Suprapubic skin (tissue), 4 donors: ENCODE measurements around the gene MYH16. TPM values are rescaled to one million over a fixed set of nuclear protein-coding genes. Genes with fewer than 3 reads are reported as not detected.

Source experiments
- DNase-seq, 2 donors: peaks; one replicate each; pipeline ENCODE4 v3.0.0-alpha.2; 2019; ENCODE audit warnings: low spot score in 2 of 2
- H3K27ac ChIP-seq: fragments of 200-600 bp; sonication (generic); one replicate; pipeline ENCODE4 v1.5.1; 2019
- H3K27me3 ChIP-seq: fragments of 200-600 bp; sonication (generic); one replicate; pipeline ENCODE4 v1.5.1; 2019
- H3K36me3 ChIP-seq: fragments of 200-600 bp; sonication (generic); one replicate; pipeline ENCODE4 v1.5.1; 2019
- H3K4me1 ChIP-seq: fragments of 200-600 bp; sonication (generic); one replicate; pipeline ENCODE4 v1.5.1; 2019
- H3K4me3 ChIP-seq: fragments of 200-600 bp; sonication (generic); one replicate; pipeline ENCODE4 v1.5.1; 2019; ENCODE audit warnings: mild to moderate bottlenecking
- H3K9me3 ChIP-seq: fragments of 200-600 bp; sonication (generic); one replicate; pipeline ENCODE4 v1.5.1; 2019
- CTCF ChIP-seq, 2 donors: fragments of 200-600 bp in 1 of 2; fragments of 450-650 bp in 1 of 2; sonication (generic) in 1 of 2; IDR thresholded peaks; one replicate each; pipeline ENCODE4 v1.5.1; 2016 to 2019; ENCODE audit warnings: antibody characterized with exemption in 2 of 2, mild to moderate bottlenecking in 1 of 2, moderate library complexity in 1 of 2
- EP300 ChIP-seq: sonication (generic); formaldehyde crosslinking; IDR thresholded peaks from one replicate; pipeline ENCODE4 v1.6.1; 2017; ENCODE audit warnings: antibody characterized with exemption
- POLR2A ChIP-seq, 2 donors: fragments of 450-650 bp; IDR thresholded peaks; one replicate each; pipeline ENCODE4 v1.6.1; 2017; ENCODE audit warnings: antibody characterized with exemption in 2 of 2, mild to moderate bottlenecking in 2 of 2, moderate library complexity in 2 of 2
- POLR2AphosphoS5 ChIP-seq, 3 donors: sonication (generic); formaldehyde crosslinking; IDR thresholded peaks; one replicate each; pipeline ENCODE4 v1.6.1; 2017; ENCODE audit warnings: antibody characterized with exemption in 3 of 3
- WGBS: methylation state at CpG from one replicate; pipeline ENCODE4 v1.1.5; 2018; 5-methylcytosine and 5-hydroxymethylcytosine counted together
- total RNA-seq, 4 donors: library from RNA; depleted of rRNA; stranded (reverse); fragments of >200 nt; gene quantifications; one replicate each; pipeline ENCODE4 v1.1.0, GENCODE V29; 2016

MYH16 gene
- total RNA-seq, 4 donors from 2014 or later, result not detected

GRCh38 chr7:99260395-99260794, 12.2 kb upstream of the MYH16 start:
- H3K27me3 ChIP-seq, result no peaks in the 10 kb centered on the region
- H3K36me3 ChIP-seq, result no peaks in the 10 kb centered on the region
- no peaks in the 10 kb centered on the region for H3K9me3 ChIP-seq
- no peak for DNase-seq
- H3K4me3 ChIP-seq, result no peak overlapping the region
- TF ChIP-seq EP300, result no peak
- no peak for TF ChIP-seq POLR2AphosphoS5 (IDR thresholded peaks at IDR 0.05)
- TF ChIP-seq POLR2A (IDR thresholded peaks at IDR 0.05), result no peak
- no peak for TF ChIP-seq CTCF (IDR thresholded peaks at IDR 0.05)
- H3K4me1 ChIP-seq, result no peaks in the 10 kb centered on the region
- WGBS, result 100% methylated on average over 1 of the region's 1 CpG
- no peak overlapping the region for H3K27ac ChIP-seq

GRCh38 chr7:99261646-99262045, 11.0 kb upstream of the MYH16 start:
- WGBS, result 74% methylated on average over 5 of the region's 6 CpGs
- DNase-seq, result no peak
- Histone ChIP-seq H3K27me3 (no peaks in the 10 kb centered on the region), H3K36me3 (no peaks in the 10 kb centered on the region), H3K27ac (no peak overlapping the region), H3K4me1 (no peaks in the 10 kb centered on the region), H3K9me3 (no peaks in the 10 kb centered on the region), H3K4me3 (no peak overlapping the region)
- TF ChIP-seq POLR2A (IDR thresholded peaks at IDR 0.05), result no peak
- no peak for TF ChIP-seq CTCF (IDR thresholded peaks at IDR 0.05)
- no peak for TF ChIP-seq POLR2AphosphoS5 (IDR thresholded peaks at IDR 0.05)
- no peak for TF ChIP-seq EP300

- Histone ChIP-seq H3K27ac (no peak overlapping the region), H3K4me1 (peaks cover 11% of the 10 kb centered on the region), H3K9me3 (no peaks in the 10 kb centered on the region), H3K27me3 (no peaks in the 10 kb centered on the region), H3K4me3 (no peak overlapping the region), H3K36me3 (no peaks in the 10 kb centered on the region)
- DNase-seq, result no peak
- 83% methylated on average over 4 of the region's 4 CpGs for WGBS
- TF ChIP-seq EP300 (no peak), CTCF (IDR thresholded peaks at IDR 0.05) (no peak), POLR2AphosphoS5 (IDR thresholded peaks at IDR 0.05) (no peak), POLR2A (IDR thresholded peaks at IDR 0.05) (no peak)
These were observed 6.7 kb upstream of the MYH16 start for GRCh38 chr7:99265848-99266480.

GRCh38 chr7:99267481-99267840, 5.2 kb upstream of the MYH16 start:
- DNase-seq, result no peak
- no peaks in the 10 kb centered on the region for H3K9me3 ChIP-seq
- WGBS, result 37% methylated on average over 3 of the region's 5 CpGs
- TF ChIP-seq CTCF (IDR thresholded peaks at IDR 0.05) (no peak), POLR2AphosphoS5 (IDR thresholded peaks at IDR 0.05) (no peak)
- no peaks in the 10 kb centered on the region for H3K36me3 ChIP-seq
- H3K4me3 ChIP-seq, result no peak overlapping the region
- H3K4me1 ChIP-seq, result peaks cover 11% of the 10 kb centered on the region
- H3K27me3 ChIP-seq, result no peaks in the 10 kb centered on the region
- peak overlapping the region; percentile 27 for H3K27ac ChIP-seq

- H3K27ac ChIP-seq, result peak overlapping the region; percentile 27
- H3K4me3 ChIP-seq, result no peak overlapping the region
- DNase-seq, result no peak
- no peaks in the 10 kb centered on the region for H3K9me3 ChIP-seq
- TF ChIP-seq POLR2AphosphoS5 (IDR thresholded peaks at IDR 0.05) (no peak), EP300 (no peak), POLR2A (IDR thresholded peaks at IDR 0.05) (no peak), CTCF (IDR thresholded peaks at IDR 0.05) (no peak)
- no peaks in the 10 kb centered on the region for H3K36me3 ChIP-seq
- H3K27me3 ChIP-seq, result no peaks in the 10 kb centered on the region
- 61% methylated on average over 12 of the region's 17 CpGs for WGBS
- H3K4me1 ChIP-seq, result peaks cover 11% of the 10 kb centered on the region
These were observed 4.6 kb upstream of the MYH16 start for GRCh38 chr7:99267841-99268576.
